KMS-11 (cell line): ENCODE data around the gene GAPT.

Experiments used
- H2AFZ ChIP-seq: fragments of 200-600 bp; sonication (generic); 2 replicates; pipeline ENCODE4 v1.6.1; 2016; ENCODE audit warnings: antibody characterized with exemption, mixed run types, low read depth
- H3K27ac ChIP-seq: fragments of 200-600 bp; sonication (generic); 2 replicates; pipeline ENCODE4 v1.6.1; 2016; ENCODE audit warnings: mild to moderate bottlenecking, mixed run types
- H3K27me3 ChIP-seq: fragments of 200-600 bp; sonication (generic); 2 replicates; pipeline ENCODE4 v1.6.1; 2017; ENCODE audit warnings: mild to moderate bottlenecking, low read depth, mixed run types, moderate library complexity; ENCODE audit not compliant: insufficient read depth
- H3K36me3 ChIP-seq: fragments of 200-600 bp; sonication (generic); 2 replicates; pipeline ENCODE4 v1.6.1; 2017; ENCODE audit warnings: mild to moderate bottlenecking, mixed run types; ENCODE audit not compliant: insufficient read depth
- H3K4me1 ChIP-seq: fragments of 200-600 bp; sonication (generic); 2 replicates; pipeline ENCODE4 v1.6.1; 2016; ENCODE audit warnings: mild to moderate bottlenecking, low read depth, mixed run types; ENCODE audit not compliant: poor library complexity, severe bottlenecking
- H3K4me2 ChIP-seq: fragments of 200-600 bp; sonication (generic); 2 replicates; pipeline ENCODE4 v1.7.0; 2016; ENCODE audit warnings: mild to moderate bottlenecking, mixed run types
- H3K4me3 ChIP-seq: fragments of 200-600 bp; sonication (generic); IDR thresholded peaks from 2 replicates; pipeline ENCODE4 v1.6.1; 2017; ENCODE audit warnings: low read depth, low read length, mixed read lengths; ENCODE audit not compliant: insufficient read depth
- H3K79me2 ChIP-seq: fragments of 200-600 bp; sonication (generic); 2 replicates; pipeline ENCODE4 v1.6.1; 2016; ENCODE audit warnings: low read depth, mixed run types; ENCODE audit not compliant: insufficient read depth
- H3K9ac ChIP-seq: fragments of 200-600 bp; sonication (generic); 2 replicates; pipeline ENCODE4 v1.6.1; 2016; ENCODE audit warnings: mild to moderate bottlenecking, mixed run types
- H4K20me1 ChIP-seq: fragments of 200-600 bp; sonication (generic); 2 replicates; pipeline ENCODE4 v1.6.1; 2016; ENCODE audit warnings: mild to moderate bottlenecking, mixed run types; ENCODE audit not compliant: insufficient read depth
- CTCF ChIP-seq: fragments of 200-600 bp; sonication (generic); conservative IDR thresholded peaks from 2 replicates; pipeline ENCODE4 v1.6.1; 2017; ENCODE audit warnings: low read depth, mild to moderate bottlenecking, antibody characterized with exemption, low read length, moderate library complexity, mixed read lengths

The GAPT gene

DNA sequence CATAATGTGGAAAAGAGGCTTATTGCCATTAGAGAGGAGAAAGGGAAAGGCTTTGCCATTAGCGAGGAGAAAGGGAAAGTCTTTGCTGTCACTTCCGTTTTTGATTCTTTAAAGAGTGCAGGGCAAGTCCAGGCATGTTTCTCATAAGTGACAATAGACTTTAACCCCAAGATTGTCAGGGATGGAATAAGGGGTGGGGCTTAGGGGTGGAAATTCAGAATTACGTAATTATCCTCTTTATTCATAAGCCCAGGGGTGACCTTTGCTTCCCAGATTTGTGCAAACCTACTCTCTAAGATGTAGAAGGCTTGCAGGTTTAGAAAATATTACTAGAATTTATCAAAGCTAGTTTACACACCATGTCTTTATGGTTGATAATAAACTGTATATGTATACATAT lies 29.1 kb upstream of the GAPT start:
- TF ChIP-seq CTCF = no peak
- Histone ChIP-seq H3K27ac (no peak overlapping the region), H3K27me3 (no peaks in the 10 kb centered on the region), H3K4me3 (no peak overlapping the region), H3K36me3 (no peaks in the 10 kb centered on the region), H4K20me1 (no peaks in the 10 kb centered on the region), H3K9ac (no peak overlapping the region), H2AFZ (no peak overlapping the region), H3K4me2 (no peak overlapping the region), H3K79me2 (no peaks in the 10 kb centered on the region), H3K4me1 (peaks cover 22% of the 10 kb centered on the region)

GRCh38 chr5:58462623-58463230 lies 28.5 kb upstream of the GAPT start:
- Histone ChIP-seq H3K27me3 (no peaks in the 10 kb centered on the region), H2AFZ (no peak overlapping the region), H3K4me2 (no peak overlapping the region), H3K9ac (no peak overlapping the region), H3K79me2 (no peaks in the 10 kb centered on the region), H3K4me1 (peaks cover 28% of the 10 kb centered on the region), H3K4me3 (no peak overlapping the region), H4K20me1 (no peaks in the 10 kb centered on the region), H3K36me3 (no peaks in the 10 kb centered on the region), H3K27ac (no peak overlapping the region)
- TF ChIP-seq CTCF = peak; percentile 85

- Histone ChIP-seq H3K27me3 (no peaks in the 10 kb centered on the region), H3K9ac (no peak overlapping the region), H3K4me3 (no peak overlapping the region), H4K20me1 (no peaks in the 10 kb centered on the region), H3K27ac (no peak overlapping the region), H2AFZ (peak overlapping the region; percentile 41; the same call in 1 of the 2 replicates), H3K36me3 (no peaks in the 10 kb centered on the region), H3K4me2 (no peak overlapping the region), H3K4me1 (peaks cover 18% of the 10 kb centered on the region), H3K79me2 (no peaks in the 10 kb centered on the region)
- no peak for TF ChIP-seq CTCF
Measured at GRCh38 chr5:58466939-58467338, 24.3 kb upstream of the GAPT start.

DNA sequence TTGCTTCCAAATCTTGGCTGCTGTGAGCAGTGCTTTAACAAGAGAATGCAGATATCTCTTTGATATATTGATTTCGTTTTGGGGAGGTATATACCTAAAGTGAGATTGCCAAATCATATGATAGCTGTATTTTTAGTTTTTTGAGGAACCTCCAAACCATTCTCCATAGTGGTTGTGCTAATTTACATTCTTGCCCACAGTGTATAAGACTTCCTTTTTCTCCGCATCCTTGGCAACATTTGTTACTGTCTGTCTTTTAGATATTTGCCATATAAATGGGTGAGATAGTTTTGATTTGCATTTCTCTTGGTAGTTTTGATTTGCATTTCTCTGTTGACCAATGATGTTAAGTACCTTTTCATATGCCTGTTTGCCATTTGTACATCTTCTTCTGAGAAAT lies 21.3 kb upstream of the GAPT start:
- no peaks in the 10 kb centered on the region for H3K79me2 ChIP-seq
- H3K4me3 ChIP-seq = no peak overlapping the region
- H3K9ac ChIP-seq = no peak overlapping the region
- H3K27me3 ChIP-seq = no peaks in the 10 kb centered on the region
- TF ChIP-seq CTCF = no peak
- H3K27ac ChIP-seq = no peak overlapping the region
- peaks cover 18% of the 10 kb centered on the region for H3K4me1 ChIP-seq
- no peak overlapping the region for H2AFZ ChIP-seq
- H3K36me3 ChIP-seq = no peaks in the 10 kb centered on the region
- H4K20me1 ChIP-seq = no peaks in the 10 kb centered on the region
- H3K4me2 ChIP-seq = no peak overlapping the region
